Measurements from ENCODE around the gene TMEM51.
"Not testable (repeated sequence)": the region's sequence is repeated elsewhere in the genome, so short reads cannot be mapped to it uniquely, and the experiment has no call there.

TMEM51 gene

GRCh38 chr1:15175324-15176094 is 22.0 kb downstream of the TMEM51 start:
- H3K9me3 ChIP-seq (ENCODE audit: control insufficient read depth, low read length); DNase-seq; H3K4me3 ChIP-seq (ENCODE audit: insufficient read depth, low read depth, low read length, poor library complexity, severe bottlenecking); H3K4me1 ChIP-seq (ENCODE audit: control insufficient read depth, insufficient read depth, low read length, poor library complexity, severe bottlenecking); H3K27ac ChIP-seq (ENCODE audit: insufficient read depth, low read length, poor library complexity, severe bottlenecking); H3K27me3 ChIP-seq (replicated peaks; ENCODE audit: control insufficient read depth, insufficient read depth, low read length, poor library complexity, severe bottlenecking); H3K36me3 ChIP-seq (ENCODE audit: control insufficient read depth, insufficient read depth, low read length): not testable (repeated sequence)

GRCh38 chr1:15176120-15176519 is 22.6 kb downstream of the TMEM51 start:
- Histone ChIP-seq H3K27ac (ENCODE audit: insufficient read depth, low read length, poor library complexity, severe bottlenecking) (no peak overlapping the region), H3K27me3 (replicated peaks; ENCODE audit: control insufficient read depth, insufficient read depth, low read length, poor library complexity, severe bottlenecking) (peaks cover 6% of the 10 kb centered on the region), H3K9me3 (ENCODE audit: control insufficient read depth, low read length) (no peaks in the 10 kb centered on the region), H3K36me3 (ENCODE audit: control insufficient read depth, insufficient read depth, low read length) (no peaks in the 10 kb centered on the region), H3K4me1 (ENCODE audit: control insufficient read depth, insufficient read depth, low read length, poor library complexity, severe bottlenecking) (no peaks in the 10 kb centered on the region), H3K4me3 (ENCODE audit: insufficient read depth, low read depth, low read length, poor library complexity, severe bottlenecking) (no peak overlapping the region)
- no peak for DNase-seq

- Histone ChIP-seq H3K9me3 (ENCODE audit: control insufficient read depth, low read length) (no peaks in the 10 kb centered on the region), H3K27ac (ENCODE audit: insufficient read depth, low read length, poor library complexity, severe bottlenecking) (no peak overlapping the region), H3K4me3 (ENCODE audit: insufficient read depth, low read depth, low read length, poor library complexity, severe bottlenecking) (no peak overlapping the region), H3K27me3 (replicated peaks; ENCODE audit: control insufficient read depth, insufficient read depth, low read length, poor library complexity, severe bottlenecking) (peaks cover 6% of the 10 kb centered on the region), H3K36me3 (ENCODE audit: control insufficient read depth, insufficient read depth, low read length) (no peaks in the 10 kb centered on the region), H3K4me1 (ENCODE audit: control insufficient read depth, insufficient read depth, low read length, poor library complexity, severe bottlenecking) (no peaks in the 10 kb centered on the region)
- DNase-seq: no peak
Measured at GRCh38 chr1:15176898-15177665, 23.5 kb downstream of the TMEM51 start.

- Histone ChIP-seq H3K4me1 (ENCODE audit: control insufficient read depth, insufficient read depth, low read length, poor library complexity, severe bottlenecking) (no peaks in the 10 kb centered on the region), H3K27me3 (replicated peaks; ENCODE audit: control insufficient read depth, insufficient read depth, low read length, poor library complexity, severe bottlenecking) (peaks cover under 1% of the 10 kb centered on the region), H3K4me3 (ENCODE audit: insufficient read depth, low read depth, low read length, poor library complexity, severe bottlenecking) (no peak overlapping the region), H3K36me3 (ENCODE audit: control insufficient read depth, insufficient read depth, low read length) (no peaks in the 10 kb centered on the region), H3K9me3 (ENCODE audit: control insufficient read depth, low read length) (no peaks in the 10 kb centered on the region), H3K27ac (ENCODE audit: insufficient read depth, low read length, poor library complexity, severe bottlenecking) (no peak overlapping the region)
- no peak for DNase-seq
Measured at GRCh38 chr1:15177710-15178166, 24.2 kb downstream of the TMEM51 start.

- H3K4me3 ChIP-seq (ENCODE audit: insufficient read depth, low read depth, low read length, poor library complexity, severe bottlenecking): no peak overlapping the region
- H3K27me3 ChIP-seq (replicated peaks; ENCODE audit: control insufficient read depth, insufficient read depth, low read length, poor library complexity, severe bottlenecking): no peaks in the 10 kb centered on the region
- H3K4me1 ChIP-seq (ENCODE audit: control insufficient read depth, insufficient read depth, low read length, poor library complexity, severe bottlenecking): no peaks in the 10 kb centered on the region
- DNase-seq: no peak
- no peaks in the 10 kb centered on the region for H3K36me3 ChIP-seq (ENCODE audit: control insufficient read depth, insufficient read depth, low read length)
- no peaks in the 10 kb centered on the region for H3K9me3 ChIP-seq (ENCODE audit: control insufficient read depth, low read length)
- no peak overlapping the region for H3K27ac ChIP-seq (ENCODE audit: insufficient read depth, low read length, poor library complexity, severe bottlenecking)
Measured at GRCh38 chr1:15178571-15179484, 25.3 kb downstream of the TMEM51 start.

- Histone ChIP-seq H3K27ac (ENCODE audit: insufficient read depth, low read length, poor library complexity, severe bottlenecking) (no peak overlapping the region), H3K27me3 (replicated peaks; ENCODE audit: control insufficient read depth, insufficient read depth, low read length, poor library complexity, severe bottlenecking) (no peaks in the 10 kb centered on the region), H3K4me3 (ENCODE audit: insufficient read depth, low read depth, low read length, poor library complexity, severe bottlenecking) (no peak overlapping the region), H3K4me1 (ENCODE audit: control insufficient read depth, insufficient read depth, low read length, poor library complexity, severe bottlenecking) (no peaks in the 10 kb centered on the region), H3K36me3 (ENCODE audit: control insufficient read depth, insufficient read depth, low read length) (no peaks in the 10 kb centered on the region), H3K9me3 (ENCODE audit: control insufficient read depth, low read length) (no peaks in the 10 kb centered on the region)
- no peak for DNase-seq
Measured at GRCh38 chr1:15179485-15179883, 25.9 kb downstream of the TMEM51 start.

- no peaks in the 10 kb centered on the region for H3K4me1 ChIP-seq (ENCODE audit: control insufficient read depth, insufficient read depth, low read length, poor library complexity, severe bottlenecking)
- no peak overlapping the region for H3K4me3 ChIP-seq (ENCODE audit: insufficient read depth, low read depth, low read length, poor library complexity, severe bottlenecking)
- no peak for DNase-seq
- H3K36me3 ChIP-seq (ENCODE audit: control insufficient read depth, insufficient read depth, low read length): no peaks in the 10 kb centered on the region
- H3K27ac ChIP-seq (ENCODE audit: insufficient read depth, low read length, poor library complexity, severe bottlenecking): no peak overlapping the region
- no peaks in the 10 kb centered on the region for H3K27me3 ChIP-seq (replicated peaks; ENCODE audit: control insufficient read depth, insufficient read depth, low read length, poor library complexity, severe bottlenecking)
- no peaks in the 10 kb centered on the region for H3K9me3 ChIP-seq (ENCODE audit: control insufficient read depth, low read length)
Measured at GRCh38 chr1:15180189-15180588, 26.6 kb downstream of the TMEM51 start.

GRCh38 chr1:15180945-15181523 is 27.5 kb downstream of the TMEM51 start:
- Histone ChIP-seq H3K9me3 (ENCODE audit: control insufficient read depth, low read length) (no peaks in the 10 kb centered on the region), H3K27me3 (replicated peaks; ENCODE audit: control insufficient read depth, insufficient read depth, low read length, poor library complexity, severe bottlenecking) (no peaks in the 10 kb centered on the region), H3K36me3 (ENCODE audit: control insufficient read depth, insufficient read depth, low read length) (no peaks in the 10 kb centered on the region), H3K27ac (ENCODE audit: insufficient read depth, low read length, poor library complexity, severe bottlenecking) (no peak overlapping the region), H3K4me1 (ENCODE audit: control insufficient read depth, insufficient read depth, low read length, poor library complexity, severe bottlenecking) (no peaks in the 10 kb centered on the region), H3K4me3 (ENCODE audit: insufficient read depth, low read depth, low read length, poor library complexity, severe bottlenecking) (no peak overlapping the region)
- DNase-seq: no peak

- Histone ChIP-seq H3K36me3 (ENCODE audit: control insufficient read depth, insufficient read depth, low read length) (no peaks in the 10 kb centered on the region), H3K9me3 (ENCODE audit: control insufficient read depth, low read length) (no peaks in the 10 kb centered on the region), H3K4me1 (ENCODE audit: control insufficient read depth, insufficient read depth, low read length, poor library complexity, severe bottlenecking) (no peaks in the 10 kb centered on the region), H3K4me3 (ENCODE audit: insufficient read depth, low read depth, low read length, poor library complexity, severe bottlenecking) (no peak overlapping the region), H3K27ac (ENCODE audit: insufficient read depth, low read length, poor library complexity, severe bottlenecking) (no peak overlapping the region), H3K27me3 (replicated peaks; ENCODE audit: control insufficient read depth, insufficient read depth, low read length, poor library complexity, severe bottlenecking) (no peaks in the 10 kb centered on the region)
- no peak for DNase-seq
Measured at GRCh38 chr1:15181564-15181963, 28.0 kb downstream of the TMEM51 start.

All from effector memory CD4-positive, alpha-beta T cell (primary cell).